ENCODE measurements around the gene GSK3B.

- TF ChIP-seq POLR2A (IDR thresholded peaks at IDR 0.05; ENCODE audit: low read length): no peak
- TF ChIP-seq GATA1 (IDR thresholded peaks at IDR 0.05; ENCODE audit: low read depth, low read length): no peak
These were observed 259.4 kb downstream of the GSK3B start for GRCh38 chr3:119834754-119835370.

Measured in erythroblast (primary cell).